OCI-LY3 (cell line): ENCODE measurements around the gene KRTAP12-1.
"Not testable (repeated sequence)": the region's sequence is repeated elsewhere in the genome, so short reads cannot be mapped to it uniquely, and the experiment has no call there.

ENCODE experiments used
- H2AFZ ChIP-seq: fragments of 200-600, 300-600 bp; shearing (Covaris generic); 2 replicates; pipeline ENCODE4 v1.6.0; 2014; ENCODE audit warnings: antibody characterized with exemption, low read depth, low read length
- H3K27ac ChIP-seq: fragments of 200-600, 300-600 bp; sonication (generic); 2 replicates; pipeline ENCODE4 v1.5.1; 2014; ENCODE audit warnings: mild to moderate bottlenecking, low read length, moderate library complexity, mixed read lengths
- H3K27me3 ChIP-seq: fragments of 200-600, 300-600 bp; sonication (generic); 2 replicates; pipeline ENCODE4 v1.6.1; 2014; ENCODE audit warnings: low read depth, low read length, mixed read lengths
- H3K36me3 ChIP-seq: fragments of 200-600, 300-600 bp; sonication (generic); replicated peaks from 2 replicates; pipeline ENCODE3; 2014; ENCODE audit warnings: low read depth, low read length, mixed read lengths
- H3K4me1 ChIP-seq: fragments of 300-600, 200-600 bp; sonication (generic); 2 replicates; pipeline ENCODE4 v1.6.1; 2014; ENCODE audit warnings: low read length, mixed read lengths
- H3K4me2 ChIP-seq: fragments of 200-600, 300-600 bp; sonication (generic); 2 replicates; pipeline ENCODE4 v1.6.1; 2014; ENCODE audit warnings: low read length, mixed read lengths
- H3K4me3 ChIP-seq: fragments of 300-600, 200-600 bp; sonication (generic); 2 replicates; pipeline ENCODE4 v1.5.1; 2014; ENCODE audit warnings: antibody characterized with exemption, mild to moderate bottlenecking, low read length, moderate library complexity
- H3K79me2 ChIP-seq: fragments of 300-600, 200-600 bp; shearing (Covaris generic); 2 replicates; pipeline ENCODE4 v1.6.1; 2014; ENCODE audit warnings: mild to moderate bottlenecking, low read length, mixed read lengths
- H3K9ac ChIP-seq: fragments of 300-600, 200-600 bp; shearing (Covaris generic); 2 replicates; pipeline ENCODE4 v1.6.0; 2014; ENCODE audit warnings: mild to moderate bottlenecking, low read length, moderate library complexity
- H3K9me3 ChIP-seq: fragments of 200-600, 300-600 bp; shearing (Covaris generic); 2 replicates; pipeline ENCODE4 v1.6.1; 2014; ENCODE audit warnings: low read length, mixed read lengths; ENCODE audit not compliant: insufficient read depth
- H4K20me1 ChIP-seq: fragments of 200-600, 300-600 bp; sonication (generic); 2 replicates; pipeline ENCODE4 v1.6.1; 2016; ENCODE audit warnings: low read length, mixed read lengths; ENCODE audit not compliant: insufficient read depth
- EZH2phosphoT487 ChIP-seq: fragments of 200-600 bp; shearing (Covaris generic); IDR thresholded peaks from 2 replicates; pipeline ENCODE4 v1.6.1; 2018; ENCODE audit warnings: antibody characterized with exemption, mixed run types, low read depth
- TF ChIP-seq, protein P1 (sequence below): fragments of 200-600, 300-600 bp; sonication (generic); IDR thresholded peaks from 2 replicates; pipeline ENCODE4 v1.5.1; 2014; ENCODE audit warnings: antibody characterized with exemption, low read length, low read depth

KRTAP12-1 gene

GRCh38 chr21:44670642-44671432 is 11.1 kb downstream of the KRTAP12-1 start:
- Histone ChIP-seq H3K4me2 (no peak overlapping the region), H3K27me3 (no peaks in the 10 kb centered on the region; the same call in 1 of the 2 replicates), H3K36me3 (no peaks in the 10 kb centered on the region), H3K79me2 (no peaks in the 10 kb centered on the region), H3K27ac (no peak overlapping the region), H3K4me1 (no peaks in the 10 kb centered on the region), H3K4me3 (no peak overlapping the region), H3K9ac (no peak overlapping the region), H4K20me1 (no peaks in the 10 kb centered on the region), H2AFZ (no peak overlapping the region), H3K9me3 (no peaks in the 10 kb centered on the region)
- TF ChIP-seq, protein P1, sequence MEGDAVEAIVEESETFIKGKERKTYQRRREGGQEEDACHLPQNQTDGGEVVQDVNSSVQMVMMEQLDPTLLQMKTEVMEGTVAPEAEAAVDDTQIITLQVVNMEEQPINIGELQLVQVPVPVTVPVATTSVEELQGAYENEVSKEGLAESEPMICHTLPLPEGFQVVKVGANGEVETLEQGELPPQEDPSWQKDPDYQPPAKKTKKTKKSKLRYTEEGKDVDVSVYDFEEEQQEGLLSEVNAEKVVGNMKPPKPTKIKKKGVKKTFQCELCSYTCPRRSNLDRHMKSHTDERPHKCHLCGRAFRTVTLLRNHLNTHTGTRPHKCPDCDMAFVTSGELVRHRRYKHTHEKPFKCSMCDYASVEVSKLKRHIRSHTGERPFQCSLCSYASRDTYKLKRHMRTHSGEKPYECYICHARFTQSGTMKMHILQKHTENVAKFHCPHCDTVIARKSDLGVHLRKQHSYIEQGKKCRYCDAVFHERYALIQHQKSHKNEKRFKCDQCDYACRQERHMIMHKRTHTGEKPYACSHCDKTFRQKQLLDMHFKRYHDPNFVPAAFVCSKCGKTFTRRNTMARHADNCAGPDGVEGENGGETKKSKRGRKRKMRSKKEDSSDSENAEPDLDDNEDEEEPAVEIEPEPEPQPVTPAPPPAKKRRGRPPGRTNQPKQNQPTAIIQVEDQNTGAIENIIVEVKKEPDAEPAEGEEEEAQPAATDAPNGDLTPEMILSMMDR, result no peak
- no peak for TF ChIP-seq EZH2phosphoT487

GRCh38 chr21:44667612-44668011 is 14.4 kb downstream of the KRTAP12-1 start:
- no peaks in the 10 kb centered on the region for H3K9me3 ChIP-seq
- no peak overlapping the region for H2AFZ ChIP-seq
- H3K9ac ChIP-seq, result no peak overlapping the region
- H4K20me1 ChIP-seq, result no peaks in the 10 kb centered on the region
- no peak overlapping the region for H3K27ac ChIP-seq
- H3K79me2 ChIP-seq, result no peaks in the 10 kb centered on the region
- H3K27me3 ChIP-seq, result no peaks in the 10 kb centered on the region; the same call in 1 of the 2 replicates
- TF ChIP-seq, protein P1, result no peak
- no peak for TF ChIP-seq EZH2phosphoT487
- H3K4me2 ChIP-seq, result no peak overlapping the region
- no peak overlapping the region for H3K4me3 ChIP-seq
- H3K4me1 ChIP-seq, result no peaks in the 10 kb centered on the region
- H3K36me3 ChIP-seq, result no peaks in the 10 kb centered on the region

- no peaks in the 10 kb centered on the region for H4K20me1 ChIP-seq
- no peak within 1 kb of the TSS for H3K4me2 ChIP-seq
- no peak within 1 kb of the TSS for H2AFZ ChIP-seq
- no peak within 1 kb of the TSS for H3K27ac ChIP-seq
- H3K9me3 ChIP-seq, result no peaks in the 10 kb centered on the region
- H3K9ac ChIP-seq, result no peak within 1 kb of the TSS
- H3K79me2 ChIP-seq, result no peaks in the 10 kb centered on the region
- TF ChIP-seq, protein P1, result no peak
- no peak for TF ChIP-seq EZH2phosphoT487
- no peaks in the 10 kb centered on the region for H3K36me3 ChIP-seq
- no peak within 1 kb of the TSS for H3K4me3 ChIP-seq
- no peaks in the 10 kb centered on the region for H3K4me1 ChIP-seq
- H3K27me3 ChIP-seq, result no peaks in the 10 kb centered on the region; the same call in 1 of the 2 replicates
Observed at GRCh38 chr21:44666401-44667320, 15.3 kb downstream of the KRTAP12-1 start, which contains the start of gene KRTAP12-2. KRTAP12-2 (minus strand) TSS chr21:44666927; CDS start chr21:44666886, 41 bp downstream.

GRCh38 chr21:44664691-44665090 is 17.3 kb downstream of the KRTAP12-1 start:
- Histone ChIP-seq H2AFZ (no peak overlapping the region), H3K4me1 (no peaks in the 10 kb centered on the region), H4K20me1 (no peaks in the 10 kb centered on the region), H3K79me2 (no peaks in the 10 kb centered on the region), H3K4me2 (no peak overlapping the region), H3K36me3 (no peaks in the 10 kb centered on the region), H3K4me3 (no peak overlapping the region), H3K27me3 (no peaks in the 10 kb centered on the region; the same call in 1 of the 2 replicates), H3K9me3 (no peaks in the 10 kb centered on the region), H3K9ac (no peak overlapping the region), H3K27ac (no peak overlapping the region)
- TF ChIP-seq EZH2phosphoT487, result no peak
- TF ChIP-seq, protein P1, result no peak

DNA sequence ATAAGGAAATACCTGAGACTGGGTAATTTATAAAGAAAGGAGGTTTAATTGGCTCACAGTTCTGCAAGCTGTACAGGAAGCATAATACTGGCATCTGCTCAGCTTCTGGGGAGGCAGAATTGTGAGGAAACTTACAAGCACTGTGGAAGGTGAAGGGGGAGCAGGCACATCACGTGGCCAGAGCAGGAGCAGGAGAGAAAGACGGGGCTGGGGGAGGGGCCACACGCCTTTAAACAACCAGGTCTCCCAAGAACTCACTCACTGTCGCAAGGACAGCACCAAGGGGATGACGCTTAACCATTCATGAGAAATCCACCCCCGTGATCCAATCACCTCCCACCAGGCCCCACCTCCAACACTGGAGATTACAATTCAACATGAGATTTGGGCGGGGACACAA is 20.4 kb downstream of the KRTAP12-1 start:
- H3K27me3 ChIP-seq, H3K79me2 ChIP-seq, H3K9ac ChIP-seq, H2AFZ ChIP-seq, H3K4me3 ChIP-seq, H3K36me3 ChIP-seq, H3K9me3 ChIP-seq, H4K20me1 ChIP-seq, H3K4me2 ChIP-seq, H3K27ac ChIP-seq, H3K4me1 ChIP-seq: not testable (repeated sequence)
